IPS-15b (cell line): ENCODE data around the gene HIPK2.
"Not testable (repeated sequence)": the region's sequence is repeated elsewhere in the genome, so short reads cannot be mapped to it uniquely, and the experiment has no call there.

Experiments
- H3K27me3 ChIP-seq: one replicate; pipeline ENCODE4 v1.6.1; 2013; ENCODE audit warnings: low read length; ENCODE audit not compliant: control insufficient read depth, insufficient read depth
- H3K36me3 ChIP-seq: one replicate; pipeline ENCODE4 v1.6.1; 2013; ENCODE audit warnings: low read length; ENCODE audit not compliant: control insufficient read depth, insufficient read depth
- H3K4me1 ChIP-seq: one replicate; pipeline ENCODE4 v1.6.1; 2013; ENCODE audit warnings: mild to moderate bottlenecking, low read length; ENCODE audit not compliant: control insufficient read depth, insufficient read depth
- H3K4me3 ChIP-seq: one replicate; pipeline ENCODE4 v1.5.1; 2013; ENCODE audit warnings: low read depth, low read length
- H3K9ac ChIP-seq: one replicate; pipeline ENCODE4 v1.6.1; 2013; ENCODE audit warnings: low read depth, mild to moderate bottlenecking, low read length
- H3K9me3 ChIP-seq: one replicate; pipeline ENCODE4 v1.6.1; 2013; ENCODE audit warnings: mild to moderate bottlenecking, low read length; ENCODE audit not compliant: control insufficient read depth, insufficient read depth

HIPK2 gene

DNA sequence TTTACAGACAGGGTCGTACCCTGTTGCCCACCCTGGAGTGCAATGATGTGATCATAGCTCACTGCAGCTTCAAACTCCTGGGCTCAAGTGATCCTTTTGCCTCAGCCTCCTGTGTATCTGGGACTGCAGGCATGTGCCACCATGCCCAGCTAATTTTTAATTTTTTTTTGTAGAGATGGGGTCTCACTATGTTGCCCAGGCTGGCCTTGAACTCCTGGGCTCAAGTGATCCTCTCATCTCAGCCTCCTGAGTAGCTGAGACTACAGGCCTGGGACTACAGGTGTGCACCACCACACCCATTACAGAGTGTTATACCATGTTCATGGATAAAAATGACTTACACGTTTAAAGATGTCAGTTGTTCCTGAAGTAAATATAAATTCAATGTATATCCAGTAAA is 166.2 kb downstream of the HIPK2 start:
- not testable (repeated sequence) for H3K4me1 ChIP-seq, H3K36me3 ChIP-seq, H3K27me3 ChIP-seq, H3K9me3 ChIP-seq, H3K9ac ChIP-seq, H3K4me3 ChIP-seq

DNA sequence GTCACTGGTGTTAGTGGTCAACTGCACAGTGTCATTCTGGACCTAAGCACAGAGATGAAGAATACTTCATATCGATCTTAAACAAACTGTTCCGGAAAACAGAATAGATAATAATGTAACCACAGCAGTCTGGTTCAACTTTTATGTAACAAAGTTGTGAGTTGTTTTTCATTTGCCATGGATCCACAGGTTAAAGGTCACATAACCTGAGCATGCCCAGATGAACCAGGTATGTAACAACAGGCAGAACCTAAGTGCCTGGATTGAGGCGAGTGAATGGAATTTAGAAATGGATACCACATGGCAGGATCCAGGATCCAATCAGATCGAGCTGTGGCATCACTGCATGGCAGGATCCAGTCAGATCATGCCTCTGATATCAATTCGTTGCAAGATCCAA is 167.2 kb downstream of the HIPK2 start:
- Histone ChIP-seq H3K4me3 (no peak overlapping the region), H3K9ac (no peak overlapping the region), H3K27me3 (no peaks in the 10 kb centered on the region), H3K9me3 (no peaks in the 10 kb centered on the region), H3K36me3 (no peaks in the 10 kb centered on the region), H3K4me1 (no peaks in the 10 kb centered on the region)

DNA sequence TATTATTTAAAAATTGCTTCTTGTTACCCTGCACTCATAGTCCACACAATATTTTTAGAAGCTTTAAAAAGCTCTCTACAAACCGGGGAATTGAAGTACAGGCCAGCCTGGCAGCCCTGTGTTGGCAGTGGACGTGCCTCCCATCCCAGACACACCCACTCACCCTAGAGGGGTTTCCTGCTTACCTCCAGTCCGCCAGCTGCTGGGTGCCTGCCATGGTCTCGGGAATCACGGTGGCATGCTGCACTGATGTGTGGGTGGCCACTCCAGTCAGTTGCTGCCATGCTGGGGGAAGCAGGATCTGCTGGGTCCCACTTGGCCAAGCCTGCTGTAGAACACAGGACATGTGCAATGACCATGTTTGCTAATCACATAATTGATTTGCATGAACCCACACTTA is 173.9 kb downstream of the HIPK2 start:
- Histone ChIP-seq H3K36me3 (peaks cover 4% of the 10 kb centered on the region), H3K9me3 (no peaks in the 10 kb centered on the region), H3K4me1 (no peaks in the 10 kb centered on the region), H3K9ac (no peak overlapping the region), H3K4me3 (no peak overlapping the region), H3K27me3 (no peaks in the 10 kb centered on the region)

DNA sequence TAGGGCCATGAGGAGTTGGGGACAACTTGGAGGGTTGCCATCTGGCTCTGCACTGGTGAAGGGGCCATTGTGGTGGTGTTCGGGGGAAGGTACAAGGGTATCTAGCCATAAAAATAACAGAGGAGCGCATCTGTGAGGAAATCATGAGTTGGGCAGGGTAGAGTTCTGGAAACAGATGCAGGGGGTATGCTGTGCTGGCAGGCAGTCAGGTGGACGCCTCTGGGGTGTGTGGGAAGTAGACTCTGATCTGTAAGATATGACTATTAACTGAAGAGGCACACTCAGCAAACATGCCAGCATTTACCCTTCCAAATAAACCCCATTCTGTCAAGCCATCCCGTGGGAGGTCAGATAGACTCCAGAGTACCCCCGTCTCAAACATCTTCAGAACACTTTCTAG is 174.5 kb downstream of the HIPK2 start:
- no peak overlapping the region for H3K9ac ChIP-seq

DNA sequence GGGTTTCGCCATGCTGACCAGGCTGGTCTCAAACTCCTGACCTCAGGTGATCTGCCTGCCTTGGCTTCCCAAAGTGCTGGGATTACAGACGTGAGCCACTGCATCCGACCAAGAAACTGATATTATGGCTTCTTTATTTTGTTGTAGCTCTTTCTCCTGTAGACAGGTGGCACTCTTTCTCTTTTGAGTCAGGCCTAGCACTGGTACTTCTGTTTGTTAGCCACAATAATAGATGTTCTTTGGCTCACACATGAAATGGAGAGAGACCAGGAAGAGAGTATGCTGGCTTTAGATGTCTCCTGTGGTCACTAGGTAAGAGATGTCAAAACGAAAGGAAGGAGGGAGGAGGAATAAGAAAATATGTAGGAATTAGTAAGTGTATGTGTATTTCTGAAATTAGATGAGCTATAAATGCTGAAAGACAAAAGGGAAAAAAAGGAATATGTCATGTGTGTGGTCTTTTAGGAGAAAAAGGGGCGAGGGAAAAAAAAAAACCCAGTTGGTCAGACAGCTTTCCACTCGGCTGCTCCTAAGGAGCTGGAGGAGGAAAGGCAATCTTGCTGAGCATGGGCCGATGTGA is 175.6 kb downstream of the HIPK2 start:
- H3K9me3 ChIP-seq: no peaks in the 10 kb centered on the region
- no peak overlapping the region for H3K9ac ChIP-seq
- H3K4me1 ChIP-seq: no peaks in the 10 kb centered on the region
- no peaks in the 10 kb centered on the region for H3K27me3 ChIP-seq
- peaks cover 4% of the 10 kb centered on the region for H3K36me3 ChIP-seq
- H3K4me3 ChIP-seq: no peak overlapping the region

More for the DNA sequence above, 174.5 kb downstream of the HIPK2 start:
- no peaks in the 10 kb centered on the region for H3K27me3 ChIP-seq
- H3K4me1 ChIP-seq: no peaks in the 10 kb centered on the region
- peaks cover 4% of the 10 kb centered on the region for H3K36me3 ChIP-seq
- H3K4me3 ChIP-seq: no peak overlapping the region
- no peaks in the 10 kb centered on the region for H3K9me3 ChIP-seq

DNA sequence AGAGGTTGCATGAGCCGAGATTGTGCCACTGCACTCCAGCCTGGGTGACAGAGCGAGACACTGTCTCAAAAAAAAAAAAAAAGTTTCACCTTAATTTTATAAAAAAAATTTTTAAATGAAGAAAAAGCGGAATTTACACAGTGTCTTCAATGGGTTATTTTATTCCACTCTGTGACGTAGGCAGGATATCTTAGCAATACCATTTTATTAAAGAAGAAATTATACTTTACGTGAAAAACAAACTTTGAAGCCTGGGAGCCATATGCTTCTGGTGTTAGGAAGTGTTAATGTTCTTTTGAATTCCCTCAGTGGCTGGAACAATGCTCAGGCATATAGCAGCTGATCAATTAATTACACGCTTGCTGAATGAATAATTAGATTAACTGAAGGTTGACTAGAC is 176.6 kb downstream of the HIPK2 start:
- Histone ChIP-seq H3K27me3 (no peaks in the 10 kb centered on the region), H3K9me3 (no peaks in the 10 kb centered on the region), H3K4me3 (no peak overlapping the region), H3K36me3 (peaks cover 7% of the 10 kb centered on the region), H3K9ac (no peak overlapping the region), H3K4me1 (no peaks in the 10 kb centered on the region)

DNA sequence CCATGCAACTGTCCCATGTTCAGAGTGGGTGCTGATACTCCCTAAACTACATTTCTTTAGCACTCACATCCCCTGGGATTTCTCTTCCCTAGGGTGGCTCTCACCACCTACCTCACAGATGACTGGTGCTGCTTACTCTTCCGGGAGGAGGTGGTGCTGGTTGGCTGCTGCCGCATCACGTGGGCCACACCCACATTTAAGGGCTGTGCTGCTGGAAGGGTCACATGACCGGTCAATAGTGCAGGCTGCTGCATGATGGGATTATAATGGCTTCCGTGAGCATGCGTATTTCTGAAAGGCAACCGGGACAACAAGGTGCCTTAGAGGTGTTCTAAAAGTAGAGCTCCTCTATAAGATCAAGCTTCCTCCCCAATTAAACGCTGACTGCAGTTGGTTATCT is 177.5 kb downstream of the HIPK2 start:
- H3K4me1 ChIP-seq: no peaks in the 10 kb centered on the region
- H3K9me3 ChIP-seq: no peaks in the 10 kb centered on the region
- H3K9ac ChIP-seq: no peak overlapping the region
- H3K27me3 ChIP-seq: no peaks in the 10 kb centered on the region
- peaks cover 8% of the 10 kb centered on the region for H3K36me3 ChIP-seq
- no peak overlapping the region for H3K4me3 ChIP-seq

DNA sequence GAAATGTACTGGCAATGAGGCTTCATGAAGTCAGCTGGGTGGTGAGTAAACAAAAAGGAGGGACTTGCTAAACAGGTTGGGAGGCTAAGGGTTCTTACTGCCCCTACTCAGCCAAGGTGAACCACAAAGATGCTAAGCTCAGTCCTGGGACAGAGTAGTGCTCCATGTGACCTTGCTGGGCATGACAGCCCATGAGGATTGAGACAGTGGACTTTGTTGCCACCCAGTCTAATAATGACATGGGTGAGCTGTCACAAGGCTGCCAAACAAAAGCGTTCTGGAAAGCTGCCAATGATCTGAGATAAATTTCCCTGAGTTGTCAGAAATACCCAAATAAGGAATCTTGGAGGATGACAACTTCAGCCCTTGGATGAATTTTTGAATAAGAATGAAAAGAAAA is 179.2 kb downstream of the HIPK2 start:
- H3K4me1 ChIP-seq: no peaks in the 10 kb centered on the region
- no peak overlapping the region for H3K9ac ChIP-seq
- H3K36me3 ChIP-seq: peaks cover 7% of the 10 kb centered on the region
- no peak overlapping the region for H3K4me3 ChIP-seq
- H3K9me3 ChIP-seq: no peaks in the 10 kb centered on the region
- no peaks in the 10 kb centered on the region for H3K27me3 ChIP-seq

DNA sequence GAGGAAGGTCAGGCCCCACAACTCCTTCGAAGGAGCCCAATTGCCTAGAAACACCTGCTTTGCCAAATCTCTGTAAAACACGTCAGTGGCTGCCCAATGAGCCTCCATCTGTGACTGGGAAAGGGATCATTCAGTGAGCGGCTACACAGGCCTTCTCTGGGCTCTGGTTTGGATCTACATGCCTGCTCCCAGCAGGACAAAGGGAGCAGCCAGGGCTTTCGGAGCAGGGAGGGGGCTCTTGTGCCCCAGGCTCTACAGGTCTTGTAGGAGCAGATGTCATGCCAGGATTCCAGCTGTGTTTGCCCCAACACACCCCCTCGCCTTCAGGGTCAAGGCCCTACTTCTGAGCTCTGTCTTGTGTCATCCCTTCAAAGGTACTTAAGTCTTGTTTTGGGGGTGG is 180.8 kb downstream of the HIPK2 start:
- H3K4me3 ChIP-seq: no peak overlapping the region
- H3K27me3 ChIP-seq: no peaks in the 10 kb centered on the region
- H3K9ac ChIP-seq: no peak overlapping the region
- H3K9me3 ChIP-seq: no peaks in the 10 kb centered on the region
- H3K4me1 ChIP-seq: no peaks in the 10 kb centered on the region
- H3K36me3 ChIP-seq: peaks cover 10% of the 10 kb centered on the region

DNA sequence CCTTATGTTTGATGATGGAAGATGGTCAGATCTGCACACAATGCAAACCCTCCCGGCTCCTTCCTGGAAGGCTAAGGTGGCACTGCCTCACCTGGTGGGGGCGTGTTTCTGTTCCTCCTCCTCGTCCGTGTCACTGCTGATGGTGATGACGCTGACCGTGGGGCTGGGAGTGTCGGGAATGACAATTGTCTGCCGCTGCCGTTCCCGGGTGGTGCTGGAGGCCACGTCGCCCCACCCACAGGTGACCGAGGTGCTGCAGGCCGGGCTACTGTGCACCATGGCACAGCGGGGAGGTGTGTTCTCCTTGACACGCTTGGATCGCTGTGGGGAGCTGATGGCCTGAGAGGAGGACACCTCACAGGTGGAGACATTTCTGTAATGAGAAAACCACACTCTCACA is 181.2 kb downstream of the HIPK2 start:
- H3K4me1 ChIP-seq: no peaks in the 10 kb centered on the region
- H3K36me3 ChIP-seq: peaks cover 10% of the 10 kb centered on the region
- H3K27me3 ChIP-seq: no peaks in the 10 kb centered on the region
- H3K9me3 ChIP-seq: no peaks in the 10 kb centered on the region
- H3K4me3 ChIP-seq: no peak overlapping the region
- no peak overlapping the region for H3K9ac ChIP-seq

DNA sequence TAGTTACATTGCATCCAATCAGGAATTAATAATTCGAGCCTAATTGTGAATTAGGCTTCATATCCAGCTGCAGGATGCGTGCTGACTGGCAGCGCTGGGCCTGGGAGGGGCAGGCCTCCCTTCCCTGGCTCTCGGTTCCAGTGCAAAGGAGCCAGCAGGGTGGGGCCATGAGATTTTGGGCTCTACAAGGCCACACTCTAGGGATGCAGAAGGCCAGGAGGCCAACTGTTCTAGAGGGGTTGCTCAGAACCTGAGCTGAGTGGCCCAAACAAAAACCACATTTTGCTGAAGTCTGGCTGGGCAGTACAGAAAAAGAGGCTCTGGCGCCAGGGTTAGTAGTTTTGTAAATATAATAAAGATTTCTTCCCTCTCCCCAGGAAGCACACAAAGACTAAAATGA is 182.0 kb downstream of the HIPK2 start:
- Histone ChIP-seq H3K4me1 (no peaks in the 10 kb centered on the region), H3K9ac (no peak overlapping the region), H3K27me3 (no peaks in the 10 kb centered on the region), H3K9me3 (no peaks in the 10 kb centered on the region), H3K4me3 (no peak overlapping the region), H3K36me3 (peaks cover 10% of the 10 kb centered on the region)

DNA sequence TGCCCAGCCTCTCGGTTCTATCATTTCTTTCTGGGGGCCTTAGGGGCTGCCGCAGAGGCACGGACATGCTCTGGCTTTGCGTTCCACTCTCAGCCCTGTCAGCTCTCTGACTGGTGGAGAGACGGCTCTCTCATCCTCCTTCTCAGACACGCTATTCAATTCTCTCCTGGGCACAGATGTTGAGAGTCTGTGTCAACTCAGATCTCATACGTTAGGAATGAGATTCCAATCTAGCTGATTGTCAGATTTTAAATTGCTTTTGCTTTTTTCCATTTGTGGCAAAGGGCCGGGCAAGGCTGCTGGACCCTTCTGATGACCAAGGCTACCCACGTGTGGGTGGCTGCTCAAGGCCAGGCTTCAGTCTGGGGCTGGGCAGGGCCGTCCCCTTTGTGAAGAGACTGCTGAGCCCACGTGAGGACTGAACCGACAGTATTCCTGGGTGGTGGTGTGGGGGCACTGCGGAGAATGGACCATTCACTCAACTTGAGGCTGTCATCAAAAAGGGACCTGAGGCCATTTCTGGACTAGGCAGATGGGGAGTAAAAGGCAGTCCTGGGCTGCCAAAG is 182.8 kb downstream of the HIPK2 start:
- H3K9me3 ChIP-seq: no peaks in the 10 kb centered on the region
- no peaks in the 10 kb centered on the region for H3K27me3 ChIP-seq
- no peaks in the 10 kb centered on the region for H3K4me1 ChIP-seq
- no peak overlapping the region for H3K9ac ChIP-seq
- H3K4me3 ChIP-seq: no peak overlapping the region
- H3K36me3 ChIP-seq: peaks cover 10% of the 10 kb centered on the region
